ENCODE measurements around the gene KYAT1.
"Not testable (repeated sequence)": the region's sequence is repeated elsewhere in the genome, so short reads cannot be mapped to it uniquely, and the experiment has no call there.

The KYAT1 gene

GRCh38 chr9:128809036-128809599 lies 72.6 kb downstream of the KYAT1 start:
- no peak overlapping the region for H3K4me3 ChIP-seq (ENCODE audit: low read depth, low read length)
- H3K27ac ChIP-seq (ENCODE audit: low read depth, low read length) = no peak overlapping the region
- peaks cover 31% of the 10 kb centered on the region for H3K36me3 ChIP-seq (ENCODE audit: control insufficient read depth, insufficient read depth, low read length)
- no peak overlapping the region for H3K9ac ChIP-seq (ENCODE audit: low read depth, low read length)
- H3K9me3 ChIP-seq (ENCODE audit: control insufficient read depth, insufficient read depth, low read length) = no peaks in the 10 kb centered on the region
- H3K27me3 ChIP-seq (ENCODE audit: control insufficient read depth, insufficient read depth, low read length) = no peaks in the 10 kb centered on the region
- H3K4me1 ChIP-seq (ENCODE audit: control insufficient read depth, insufficient read depth, low read length) = no peaks in the 10 kb centered on the region

GRCh38 chr9:128808543-128808942 lies 73.2 kb downstream of the KYAT1 start:
- Histone ChIP-seq H3K27me3 (ENCODE audit: control insufficient read depth, insufficient read depth, low read length) (no peaks in the 10 kb centered on the region), H3K9me3 (ENCODE audit: control insufficient read depth, insufficient read depth, low read length) (no peaks in the 10 kb centered on the region), H3K36me3 (ENCODE audit: control insufficient read depth, insufficient read depth, low read length) (peaks cover 37% of the 10 kb centered on the region)

GRCh38 chr9:128807827-128808226 lies 73.9 kb downstream of the KYAT1 start:
- Histone ChIP-seq H3K9me3 (ENCODE audit: control insufficient read depth, insufficient read depth, low read length) (no peaks in the 10 kb centered on the region), H3K4me3 (ENCODE audit: low read depth, low read length) (no peak overlapping the region), H3K27me3 (ENCODE audit: control insufficient read depth, insufficient read depth, low read length) (no peaks in the 10 kb centered on the region), H3K4me1 (ENCODE audit: control insufficient read depth, insufficient read depth, low read length) (no peaks in the 10 kb centered on the region), H3K36me3 (ENCODE audit: control insufficient read depth, insufficient read depth, low read length) (peaks cover 42% of the 10 kb centered on the region), H3K27ac (ENCODE audit: low read depth, low read length) (no peak overlapping the region), H3K9ac (ENCODE audit: low read depth, low read length) (no peak overlapping the region)

More at GRCh38 chr9:128808543-128808942, 73.2 kb downstream of the KYAT1 start:
- Histone ChIP-seq H3K4me3 (ENCODE audit: low read depth, low read length) (no peak overlapping the region), H3K9ac (ENCODE audit: low read depth, low read length) (no peak overlapping the region), H3K4me1 (ENCODE audit: control insufficient read depth, insufficient read depth, low read length) (no peaks in the 10 kb centered on the region), H3K27ac (ENCODE audit: low read depth, low read length) (no peak overlapping the region)

GRCh38 chr9:128805661-128806060 lies 76.1 kb downstream of the KYAT1 start:
- H3K4me3 ChIP-seq (ENCODE audit: low read depth, low read length) = no peak overlapping the region
- peaks cover 48% of the 10 kb centered on the region for H3K36me3 ChIP-seq (ENCODE audit: control insufficient read depth, insufficient read depth, low read length)
- H3K4me1 ChIP-seq (ENCODE audit: control insufficient read depth, insufficient read depth, low read length) = no peaks in the 10 kb centered on the region
- no peaks in the 10 kb centered on the region for H3K27me3 ChIP-seq (ENCODE audit: control insufficient read depth, insufficient read depth, low read length)
- H3K9ac ChIP-seq (ENCODE audit: low read depth, low read length) = no peak overlapping the region
- H3K9me3 ChIP-seq (ENCODE audit: control insufficient read depth, insufficient read depth, low read length) = no peaks in the 10 kb centered on the region
- no peak overlapping the region for H3K27ac ChIP-seq (ENCODE audit: low read depth, low read length)

GRCh38 chr9:128802482-128802881 lies 79.3 kb downstream of the KYAT1 start:
- H3K27ac ChIP-seq (ENCODE audit: low read depth, low read length) = no peak overlapping the region
- H3K36me3 ChIP-seq (ENCODE audit: control insufficient read depth, insufficient read depth, low read length) = peaks cover 61% of the 10 kb centered on the region
- H3K9ac ChIP-seq (ENCODE audit: low read depth, low read length) = no peak overlapping the region

GRCh38 chr9:128800061-128800460 lies 81.7 kb downstream of the KYAT1 start:
- Histone ChIP-seq H3K27me3 (ENCODE audit: control insufficient read depth, insufficient read depth, low read length) (no peaks in the 10 kb centered on the region), H3K4me1 (ENCODE audit: control insufficient read depth, insufficient read depth, low read length) (no peaks in the 10 kb centered on the region), H3K27ac (ENCODE audit: low read depth, low read length) (no peak overlapping the region), H3K9ac (ENCODE audit: low read depth, low read length) (no peak overlapping the region), H3K9me3 (ENCODE audit: control insufficient read depth, insufficient read depth, low read length) (no peaks in the 10 kb centered on the region), H3K4me3 (ENCODE audit: low read depth, low read length) (no peak overlapping the region), H3K36me3 (ENCODE audit: control insufficient read depth, insufficient read depth, low read length) (peaks cover 50% of the 10 kb centered on the region)

More at GRCh38 chr9:128802482-128802881, 79.3 kb downstream of the KYAT1 start:
- Histone ChIP-seq H3K4me1 (ENCODE audit: control insufficient read depth, insufficient read depth, low read length) (no peaks in the 10 kb centered on the region), H3K27me3 (ENCODE audit: control insufficient read depth, insufficient read depth, low read length) (no peaks in the 10 kb centered on the region), H3K9me3 (ENCODE audit: control insufficient read depth, insufficient read depth, low read length) (no peaks in the 10 kb centered on the region), H3K4me3 (ENCODE audit: low read depth, low read length) (no peak overlapping the region)

GRCh38 chr9:128798896-128799295 lies 82.9 kb downstream of the KYAT1 start:
- H3K4me1 ChIP-seq (ENCODE audit: control insufficient read depth, insufficient read depth, low read length) = no peaks in the 10 kb centered on the region
- no peaks in the 10 kb centered on the region for H3K27me3 ChIP-seq (ENCODE audit: control insufficient read depth, insufficient read depth, low read length)
- H3K4me3 ChIP-seq (ENCODE audit: low read depth, low read length) = no peak overlapping the region
- peaks cover 54% of the 10 kb centered on the region for H3K36me3 ChIP-seq (ENCODE audit: control insufficient read depth, insufficient read depth, low read length)
- no peak overlapping the region for H3K27ac ChIP-seq (ENCODE audit: low read depth, low read length)
- no peak overlapping the region for H3K9ac ChIP-seq (ENCODE audit: low read depth, low read length)
- H3K9me3 ChIP-seq (ENCODE audit: control insufficient read depth, insufficient read depth, low read length) = no peaks in the 10 kb centered on the region

GRCh38 chr9:128794961-128795360 lies 86.8 kb downstream of the KYAT1 start:
- not testable (repeated sequence) for H3K27ac ChIP-seq (ENCODE audit: low read depth, low read length); H3K9ac ChIP-seq (ENCODE audit: low read depth, low read length); H3K4me3 ChIP-seq (ENCODE audit: low read depth, low read length); H3K27me3 ChIP-seq (ENCODE audit: control insufficient read depth, insufficient read depth, low read length); H3K9me3 ChIP-seq (ENCODE audit: control insufficient read depth, insufficient read depth, low read length); H3K4me1 ChIP-seq (ENCODE audit: control insufficient read depth, insufficient read depth, low read length)
- peaks cover 71% of the 10 kb centered on the region for H3K36me3 ChIP-seq (ENCODE audit: control insufficient read depth, insufficient read depth, low read length)

GRCh38 chr9:128792978-128793686 lies 88.6 kb downstream of the KYAT1 start:
- H3K9ac ChIP-seq (ENCODE audit: low read depth, low read length) = no peak overlapping the region
- no peak overlapping the region for H3K4me3 ChIP-seq (ENCODE audit: low read depth, low read length)
- peaks cover 2% of the 10 kb centered on the region for H3K4me1 ChIP-seq (ENCODE audit: control insufficient read depth, insufficient read depth, low read length)
- peaks cover 59% of the 10 kb centered on the region for H3K36me3 ChIP-seq (ENCODE audit: control insufficient read depth, insufficient read depth, low read length)
- H3K27me3 ChIP-seq (ENCODE audit: control insufficient read depth, insufficient read depth, low read length) = no peaks in the 10 kb centered on the region
- H3K9me3 ChIP-seq (ENCODE audit: control insufficient read depth, insufficient read depth, low read length) = no peaks in the 10 kb centered on the region
- H3K27ac ChIP-seq (ENCODE audit: low read depth, low read length) = no peak overlapping the region

GRCh38 chr9:128792134-128792533 lies 89.6 kb downstream of the KYAT1 start:
- Histone ChIP-seq H3K27me3 (ENCODE audit: control insufficient read depth, insufficient read depth, low read length) (no peaks in the 10 kb centered on the region), H3K9ac (ENCODE audit: low read depth, low read length) (no peak overlapping the region), H3K27ac (ENCODE audit: low read depth, low read length) (no peak overlapping the region), H3K36me3 (ENCODE audit: control insufficient read depth, insufficient read depth, low read length) (peaks cover 50% of the 10 kb centered on the region), H3K9me3 (ENCODE audit: control insufficient read depth, insufficient read depth, low read length) (no peaks in the 10 kb centered on the region), H3K4me3 (ENCODE audit: low read depth, low read length) (no peak overlapping the region), H3K4me1 (ENCODE audit: control insufficient read depth, insufficient read depth, low read length) (peaks cover 5% of the 10 kb centered on the region)

GRCh38 chr9:128790536-128790935 lies 91.2 kb downstream of the KYAT1 start:
- no peak overlapping the region for H3K9ac ChIP-seq (ENCODE audit: low read depth, low read length)
- H3K4me1 ChIP-seq (ENCODE audit: control insufficient read depth, insufficient read depth, low read length) = peaks cover 5% of the 10 kb centered on the region
- H3K4me3 ChIP-seq (ENCODE audit: low read depth, low read length) = no peak overlapping the region
- H3K27ac ChIP-seq (ENCODE audit: low read depth, low read length) = no peak overlapping the region
- H3K9me3 ChIP-seq (ENCODE audit: control insufficient read depth, insufficient read depth, low read length) = no peaks in the 10 kb centered on the region
- H3K27me3 ChIP-seq (ENCODE audit: control insufficient read depth, insufficient read depth, low read length) = no peaks in the 10 kb centered on the region
- H3K36me3 ChIP-seq (ENCODE audit: control insufficient read depth, insufficient read depth, low read length) = peaks cover 46% of the 10 kb centered on the region
